HG03342 (cell line): ENCODE data around the gene ZG16.
"Not testable (repeated sequence)": the region's sequence is repeated elsewhere in the genome, so short reads cannot be mapped to it uniquely, and the experiment has no call there.

Experiments used
- ATAC-seq: cut with Tn5 transposase; IDR thresholded peaks from one replicate; pipeline ENCODE4 v1.9.1; 2021; ENCODE audit warnings: mild to moderate bottlenecking, moderate library complexity; ENCODE audit not compliant: unreplicated experiment

Gene ZG16

DNA sequence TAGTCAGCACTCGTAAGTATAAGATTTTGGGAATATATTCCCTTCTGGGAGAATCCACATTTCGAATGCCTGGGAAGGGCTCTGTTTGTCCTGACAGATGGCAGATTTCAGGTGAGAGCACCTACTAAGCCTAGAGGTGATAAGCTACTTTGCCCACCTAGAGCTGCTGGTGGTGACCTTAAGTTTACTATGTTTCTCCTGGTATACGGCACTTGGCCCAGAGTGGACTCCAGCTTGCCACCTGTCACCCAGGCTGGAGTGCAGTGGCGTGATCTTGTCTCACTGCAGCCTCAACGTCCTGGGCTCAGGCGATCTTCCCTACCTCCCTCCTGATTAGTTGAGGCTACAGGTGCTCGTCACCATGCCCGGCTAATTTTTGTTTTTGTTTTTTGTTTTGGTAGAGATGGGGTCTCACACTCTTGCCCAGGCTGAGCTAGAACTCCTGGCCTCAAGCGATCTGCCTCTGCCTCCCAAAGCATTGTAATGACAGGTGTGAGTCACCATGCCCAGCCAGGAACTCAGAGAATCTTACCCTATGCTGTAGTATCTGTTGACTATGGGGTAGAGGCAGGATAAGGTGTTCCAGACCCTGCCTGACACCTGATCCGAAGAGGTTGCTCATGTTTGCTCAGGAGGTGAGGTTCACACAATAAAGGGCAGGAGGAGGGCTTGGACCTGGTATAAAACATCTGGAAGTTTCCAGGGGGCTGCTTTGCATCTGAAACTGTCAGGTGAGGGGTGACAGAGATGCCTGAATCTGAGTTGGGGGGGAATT lies at the start of gene ZG16:
Gene ZG16 (plus strand): TSS at position 681 of the 775 bp plus-strand sequence. CDS start 1,011 bp downstream, outside the sequence.
- no peak for ATAC-seq

- no peak for ATAC-seq
Measured at GRCh38 chr16:29729116-29729521, 48.9 kb upstream of the ZG16 start.

GRCh38 chr16:29730649-29731048 lies 47.4 kb upstream of the ZG16 start:
- no peak for ATAC-seq

DNA sequence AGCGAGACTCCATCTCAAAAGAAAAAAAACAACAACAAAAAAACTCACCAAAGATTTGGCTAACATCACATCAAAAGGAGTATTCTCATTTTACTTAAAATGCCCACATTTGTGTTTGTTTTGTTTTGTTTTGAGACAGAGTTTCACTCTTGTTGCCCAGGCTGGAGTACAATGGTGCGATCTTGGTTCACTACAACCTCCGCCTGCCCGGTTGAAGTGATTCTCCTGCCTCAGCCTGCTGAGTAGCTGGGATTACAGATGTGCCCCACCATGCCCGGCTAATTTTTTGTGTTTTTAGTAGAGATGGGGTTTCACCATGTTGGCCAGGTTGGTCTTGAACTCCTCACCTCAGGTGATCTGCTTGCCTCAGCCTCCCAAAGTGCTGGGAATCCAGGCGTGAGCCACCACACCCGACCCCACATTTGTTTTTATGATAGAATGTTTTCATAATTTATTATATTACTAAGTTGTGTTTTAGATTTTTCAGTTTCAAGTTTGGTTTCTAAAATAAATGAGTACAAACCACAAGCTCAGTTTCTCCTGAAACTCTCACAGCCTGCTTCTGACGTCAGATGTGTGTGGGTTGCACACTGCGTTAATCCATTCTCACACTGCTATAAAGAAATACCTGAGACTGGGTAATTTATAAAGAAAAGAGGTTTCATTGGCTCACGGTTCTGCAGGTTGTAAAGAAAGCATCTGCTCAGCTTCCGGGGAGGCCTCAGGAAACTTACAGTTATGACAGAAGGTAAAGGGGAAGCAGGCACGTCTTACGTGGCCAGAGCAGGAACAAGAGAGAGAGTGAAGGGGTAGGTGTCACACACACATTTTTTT lies 46.1 kb upstream of the ZG16 start:
- ATAC-seq = not testable (repeated sequence)

DNA sequence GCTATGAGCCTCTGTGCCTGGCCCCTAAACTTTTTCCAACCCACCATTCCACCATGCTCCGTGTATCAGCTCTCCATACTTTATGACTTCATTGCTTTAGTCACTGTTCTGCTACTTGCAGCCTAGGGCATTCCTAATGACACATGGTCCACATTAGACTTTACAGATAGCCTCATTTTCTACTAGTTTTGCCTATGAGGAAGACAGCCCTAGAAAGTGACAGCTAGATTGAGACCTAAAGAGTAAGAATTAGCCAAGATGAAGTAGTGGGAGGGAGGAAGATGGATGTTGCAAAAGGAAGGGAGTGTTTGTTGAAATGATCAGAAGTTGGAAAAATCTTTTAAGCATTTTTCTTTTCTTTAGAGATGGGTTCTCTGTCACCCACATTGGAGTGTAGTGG lies 43.3 kb upstream of the ZG16 start:
- no peak for ATAC-seq

DNA sequence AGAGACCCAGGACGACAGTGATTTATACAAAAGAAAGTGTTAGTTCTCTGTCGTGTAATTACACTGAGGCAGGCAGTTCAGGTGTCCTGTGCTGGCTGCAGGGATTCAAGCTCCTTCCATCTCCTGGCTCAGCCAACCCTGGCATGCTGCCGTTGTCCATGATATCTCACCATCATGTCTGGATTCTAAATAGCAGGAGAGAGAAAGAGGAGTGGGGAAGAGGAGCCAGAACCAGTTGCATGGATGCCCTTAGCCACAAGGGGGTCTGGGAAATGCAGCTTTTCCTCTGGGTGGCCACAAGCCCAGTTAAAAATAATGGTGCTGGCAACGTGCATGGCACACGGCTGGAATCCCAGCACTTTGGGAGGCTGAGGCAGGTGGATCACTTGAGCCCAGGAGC lies 41.9 kb upstream of the ZG16 start:
- no peak for ATAC-seq

GRCh38 chr16:29736764-29737163 lies 41.3 kb upstream of the ZG16 start:
- ATAC-seq = no peak

GRCh38 chr16:29737713-29738112 lies 40.3 kb upstream of the ZG16 start:
- no peak for ATAC-seq

DNA sequence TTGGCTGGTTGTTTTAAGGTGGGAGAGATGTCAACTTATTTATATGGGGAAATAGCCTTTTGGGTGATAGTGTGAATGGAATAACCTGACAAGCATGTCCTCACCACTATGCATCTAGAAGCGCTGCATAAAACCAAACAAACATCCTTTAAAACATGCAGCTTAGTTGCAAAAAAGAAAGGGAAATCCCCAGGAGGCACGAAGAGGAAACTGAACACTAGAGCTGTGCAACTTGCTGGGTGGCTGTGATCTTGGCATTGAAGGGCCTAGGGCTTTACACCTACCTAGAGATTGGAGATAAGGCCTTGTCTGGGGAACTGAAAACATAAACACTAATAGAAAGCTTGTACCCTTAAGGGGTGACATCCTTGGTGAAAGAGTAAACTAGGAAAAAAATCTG lies 39.5 kb upstream of the ZG16 start:
- no peak for ATAC-seq

GRCh38 chr16:29739927-29740629 lies 38.0 kb upstream of the ZG16 start:
- not testable (repeated sequence) for ATAC-seq

DNA sequence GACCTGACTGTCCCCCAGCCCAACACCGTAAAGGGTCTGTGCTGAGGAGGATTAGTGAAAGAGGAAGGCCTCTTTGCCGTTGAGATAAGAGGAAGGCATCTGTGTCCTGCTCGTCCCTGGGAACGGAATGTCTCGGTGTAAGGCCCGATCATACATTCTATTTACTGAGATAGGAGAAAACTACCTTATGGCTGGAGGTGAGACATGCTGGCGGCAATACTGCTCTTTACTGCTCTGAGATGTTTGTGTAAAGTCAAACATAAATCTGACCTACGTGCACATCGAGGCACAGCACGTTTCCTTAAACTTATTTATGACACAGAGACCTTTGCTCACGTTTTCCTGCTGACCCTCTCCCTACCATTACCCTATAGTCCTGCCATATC lies 37.4 kb upstream of the ZG16 start:
- not testable (repeated sequence) for ATAC-seq

GRCh38 chr16:29742683-29743275 lies 35.3 kb upstream of the ZG16 start:
- ATAC-seq = no peak

DNA sequence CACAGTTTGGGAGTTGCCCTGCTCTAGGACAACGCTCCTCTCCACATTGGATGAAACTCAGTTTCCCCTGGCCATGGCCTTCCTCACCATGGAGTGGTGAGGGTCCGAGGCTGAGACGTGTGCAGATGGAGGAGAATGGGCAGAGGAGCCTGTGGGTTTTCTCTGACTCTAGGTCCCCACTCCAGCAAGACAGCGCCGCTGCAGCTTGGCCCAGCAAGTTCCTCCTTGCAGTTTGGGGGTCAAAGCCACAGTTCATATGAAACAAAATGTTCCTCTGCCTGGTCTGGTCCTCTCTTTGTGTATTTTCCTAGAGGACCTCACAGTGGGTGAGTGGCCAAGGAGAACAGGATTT lies 34.6 kb upstream of the ZG16 start:
- ATAC-seq = no peak

GRCh38 chr16:29743827-29744531 lies 34.1 kb upstream of the ZG16 start:
- no peak for ATAC-seq

GRCh38 chr16:29744541-29745101 lies 33.4 kb upstream of the ZG16 start:
- no peak for ATAC-seq

GRCh38 chr16:29745121-29745852 lies 32.8 kb upstream of the ZG16 start:
- peak; percentile 39 for ATAC-seq

DNA sequence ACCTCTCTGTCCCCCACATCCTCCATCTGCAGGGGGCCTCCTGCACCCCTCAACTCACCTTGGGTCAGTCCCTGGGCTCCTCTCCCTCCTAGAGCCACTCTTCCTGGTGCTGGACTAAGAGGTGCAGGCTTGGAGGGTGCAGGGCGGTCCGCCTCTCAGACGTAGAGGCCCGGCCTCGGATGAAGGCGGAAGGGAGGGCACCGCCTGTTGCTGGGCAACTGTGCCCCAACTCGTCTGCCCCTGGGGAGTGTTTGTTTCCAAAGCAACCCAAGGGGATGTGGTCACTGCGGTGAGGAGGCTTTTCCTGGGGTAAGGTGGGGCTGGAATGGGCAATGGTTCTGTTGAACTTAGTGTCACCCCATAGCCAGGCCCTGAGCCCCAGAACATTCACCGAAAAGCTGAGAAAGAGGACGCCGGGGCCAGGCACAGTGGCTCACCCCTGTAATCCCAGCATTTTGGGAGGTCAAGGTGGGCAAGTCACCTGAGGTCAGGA lies 32.2 kb upstream of the ZG16 start, which contains the start of gene C16orf54:
Gene C16orf54 (minus strand): TSS at position 138 of the 493 bp plus-strand sequence. CDS start 1,039 bp downstream, outside the sequence.
- peak; percentile 74 for ATAC-seq

GRCh38 chr16:29746518-29746917 lies 31.5 kb upstream of the ZG16 start:
- ATAC-seq = not testable (repeated sequence)
